ENCODE results near the gene CNTNAP2. TPM values are rescaled to one million over a fixed set of nuclear protein-coding genes. Genes with fewer than 3 reads are reported as not detected.

CNTNAP2 gene
- total RNA-seq, 4 donors from 2014 or later, result not detected

DNA sequence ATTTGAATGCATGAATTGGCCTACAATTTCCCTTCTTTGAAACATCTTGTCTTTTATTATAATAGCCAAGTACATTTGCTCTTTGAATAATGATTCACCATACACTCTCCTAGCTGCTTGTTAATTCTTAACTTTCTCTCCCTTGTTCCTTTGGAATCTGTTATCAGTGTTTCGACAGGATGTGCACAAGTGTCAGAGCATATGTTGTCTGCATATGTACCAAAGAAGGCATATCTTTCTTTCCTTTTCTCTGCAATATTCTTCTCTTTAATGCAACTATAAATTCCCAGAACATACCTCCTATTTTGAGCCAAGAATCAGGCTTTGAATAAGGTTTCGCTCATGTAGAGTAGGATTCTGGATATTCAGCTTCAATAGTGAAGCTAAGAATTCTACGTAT is 1625.7 kb downstream of the CNTNAP2 start:
- Histone ChIP-seq H3K27ac (no peak overlapping the region), H3K36me3 (no peaks in the 10 kb centered on the region), H3K27me3 (no peaks in the 10 kb centered on the region), H3K4me3 (no peak overlapping the region), H3K4me1 (no peaks in the 10 kb centered on the region), H3K9me3 (no peaks in the 10 kb centered on the region)
- DNase-seq (no peak), ATAC-seq (no peak)
- intact Hi-C loops (cut with DNase I; ENCODE audit: low total_unique reads) (no loop called here), in situ Hi-C loops (cut with MboI; ENCODE audit: low sequenced_read_pairs in 4 of 4) (no loop called here)
- TF ChIP-seq POLR2A (IDR thresholded peaks at IDR 0.05), result no peak
- TF ChIP-seq, protein P1, sequence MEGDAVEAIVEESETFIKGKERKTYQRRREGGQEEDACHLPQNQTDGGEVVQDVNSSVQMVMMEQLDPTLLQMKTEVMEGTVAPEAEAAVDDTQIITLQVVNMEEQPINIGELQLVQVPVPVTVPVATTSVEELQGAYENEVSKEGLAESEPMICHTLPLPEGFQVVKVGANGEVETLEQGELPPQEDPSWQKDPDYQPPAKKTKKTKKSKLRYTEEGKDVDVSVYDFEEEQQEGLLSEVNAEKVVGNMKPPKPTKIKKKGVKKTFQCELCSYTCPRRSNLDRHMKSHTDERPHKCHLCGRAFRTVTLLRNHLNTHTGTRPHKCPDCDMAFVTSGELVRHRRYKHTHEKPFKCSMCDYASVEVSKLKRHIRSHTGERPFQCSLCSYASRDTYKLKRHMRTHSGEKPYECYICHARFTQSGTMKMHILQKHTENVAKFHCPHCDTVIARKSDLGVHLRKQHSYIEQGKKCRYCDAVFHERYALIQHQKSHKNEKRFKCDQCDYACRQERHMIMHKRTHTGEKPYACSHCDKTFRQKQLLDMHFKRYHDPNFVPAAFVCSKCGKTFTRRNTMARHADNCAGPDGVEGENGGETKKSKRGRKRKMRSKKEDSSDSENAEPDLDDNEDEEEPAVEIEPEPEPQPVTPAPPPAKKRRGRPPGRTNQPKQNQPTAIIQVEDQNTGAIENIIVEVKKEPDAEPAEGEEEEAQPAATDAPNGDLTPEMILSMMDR (IDR thresholded peaks at IDR 0.05 in 4 of 5, conservative IDR thresholded peaks at IDR 0.05 in 1 of 5), result no peak

- TF ChIP-seq POLR2A (IDR thresholded peaks at IDR 0.05), result no peak
- TF ChIP-seq, protein P1 (IDR thresholded peaks at IDR 0.05 in 4 of 5, conservative IDR thresholded peaks at IDR 0.05 in 1 of 5), result no peak
- H3K27me3 ChIP-seq, result no peaks in the 10 kb centered on the region
- DNase-seq, result no peak
- in situ Hi-C loops (cut with MboI; ENCODE audit: low sequenced_read_pairs in 4 of 4) (no loop called here), intact Hi-C loops (cut with DNase I; ENCODE audit: low total_unique reads) (no loop called here)
- H3K36me3 ChIP-seq, result no peaks in the 10 kb centered on the region
- H3K4me1 ChIP-seq, result no peaks in the 10 kb centered on the region
- H3K4me3 ChIP-seq, result no peak overlapping the region
- H3K27ac ChIP-seq, result no peak overlapping the region
- no peaks in the 10 kb centered on the region for H3K9me3 ChIP-seq
- no peak for ATAC-seq
Observed at GRCh38 chr7:147756300-147756699, 1639.7 kb downstream of the CNTNAP2 start.

GRCh38 chr7:147759327-147759943 is 1642.8 kb downstream of the CNTNAP2 start:
- Histone ChIP-seq H3K36me3 (no peaks in the 10 kb centered on the region), H3K27ac (no peak overlapping the region), H3K27me3 (no peaks in the 10 kb centered on the region), H3K4me3 (no peak overlapping the region), H3K9me3 (no peaks in the 10 kb centered on the region), H3K4me1 (no peaks in the 10 kb centered on the region)
- no peak for TF ChIP-seq POLR2A (IDR thresholded peaks at IDR 0.05)
- TF ChIP-seq, protein P1 (IDR thresholded peaks at IDR 0.05 in 4 of 5, conservative IDR thresholded peaks at IDR 0.05 in 1 of 5), result no peak
- in situ Hi-C loops (cut with MboI; ENCODE audit: low sequenced_read_pairs in 4 of 4), result no loop called here
- DNase-seq (no peak), ATAC-seq (no peak)
- intact Hi-C loops (cut with DNase I; ENCODE audit: low total_unique reads), result no loop called here

DNA sequence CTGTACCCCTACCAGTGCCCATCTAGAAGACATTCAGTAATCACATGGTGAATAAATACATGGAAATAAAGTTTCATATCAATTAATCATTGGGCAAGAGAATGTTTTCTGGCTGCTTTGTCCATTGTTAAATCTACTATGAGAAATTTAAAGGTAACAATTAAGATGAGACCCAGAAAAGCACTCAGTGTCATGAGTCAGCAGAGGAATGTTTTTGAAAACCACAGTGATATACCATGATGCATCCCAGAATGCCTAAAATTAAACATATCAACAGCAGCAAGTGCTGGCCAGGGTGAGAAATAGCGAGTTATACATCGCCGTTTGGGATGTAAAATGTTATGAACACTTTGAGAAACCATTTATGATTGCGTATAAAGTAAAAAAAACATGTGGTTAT is 1648.7 kb downstream of the CNTNAP2 start:
- DNase-seq (no peak), ATAC-seq (no peak)
- Histone ChIP-seq H3K27me3 (no peaks in the 10 kb centered on the region), H3K27ac (no peak overlapping the region), H3K4me1 (no peaks in the 10 kb centered on the region), H3K36me3 (no peaks in the 10 kb centered on the region), H3K4me3 (no peak overlapping the region), H3K9me3 (no peaks in the 10 kb centered on the region)
- in situ Hi-C loops (cut with MboI; ENCODE audit: low sequenced_read_pairs in 4 of 4), result no loop called here
- intact Hi-C loops (cut with DNase I; ENCODE audit: low total_unique reads), result no loop called here
- no peak for TF ChIP-seq POLR2A (IDR thresholded peaks at IDR 0.05)
- TF ChIP-seq, protein P1 (IDR thresholded peaks at IDR 0.05 in 4 of 5, conservative IDR thresholded peaks at IDR 0.05 in 1 of 5), result no peak

GRCh38 chr7:147771344-147771743 is 1654.7 kb downstream of the CNTNAP2 start:
- DNase-seq, result no peak
- Histone ChIP-seq H3K27me3 (no peaks in the 10 kb centered on the region), H3K4me3 (no peak overlapping the region), H3K27ac (no peak overlapping the region), H3K9me3 (no peaks in the 10 kb centered on the region), H3K4me1 (no peaks in the 10 kb centered on the region), H3K36me3 (no peaks in the 10 kb centered on the region)
- ATAC-seq, result no peak
- TF ChIP-seq POLR2A (IDR thresholded peaks at IDR 0.05), result no peak
- TF ChIP-seq, protein P1 (IDR thresholded peaks at IDR 0.05 in 4 of 5, conservative IDR thresholded peaks at IDR 0.05 in 1 of 5), result no peak
- in situ Hi-C loops (cut with MboI; ENCODE audit: low sequenced_read_pairs in 4 of 4) (no loop called here), intact Hi-C loops (cut with DNase I; ENCODE audit: low total_unique reads) (no loop called here)

All from gastrocnemius medialis (tissue), 4 donors.